SU-DHL-6 (cell line): Measurements from ENCODE around the gene SLC22A4.

Source experiments
- CTCF ChIP-seq: fragments of 200-600 bp; sonication (generic); IDR thresholded peaks from one replicate; pipeline ENCODE4 v1.5.1; 2017; ENCODE audit warnings: antibody characterized with exemption, mild to moderate bottlenecking, low read length, moderate library complexity; ENCODE audit not compliant: insufficient read depth, poor library complexity, severe bottlenecking
- EZH2phosphoT487 ChIP-seq: fragments of 200-600 bp; sonication (generic), shearing (Covaris generic); conservative IDR thresholded peaks from 2 replicates; pipeline ENCODE4 v1.6.1; 2018; ENCODE audit warnings: mild to moderate bottlenecking, antibody characterized with exemption, low read length, moderate library complexity, mixed read lengths

DNA sequence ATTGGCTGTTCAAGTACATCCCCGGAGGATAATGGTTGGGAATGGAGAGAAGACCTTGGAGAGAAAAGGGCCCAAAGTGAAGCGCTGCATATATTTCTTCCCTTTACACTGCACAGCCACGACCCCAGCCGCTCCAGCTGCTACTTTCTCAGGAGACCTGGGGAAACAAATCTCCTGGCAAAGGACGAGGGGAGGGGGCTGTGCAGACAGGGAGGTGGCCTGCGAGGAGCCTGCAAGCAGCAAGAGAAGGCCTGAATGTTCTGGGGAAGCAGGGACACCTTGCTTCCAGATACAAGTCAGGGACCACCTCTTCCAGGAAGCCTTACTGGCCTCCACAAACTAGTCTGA, 37.4 kb upstream of the SLC22A4 start:
- TF ChIP-seq CTCF (no peak), EZH2phosphoT487 (no peak)
